Measurements from ENCODE around the gene CHD5. TPM values are rescaled to one million over a fixed set of nuclear protein-coding genes. Genes with fewer than 3 reads are reported as not detected.

CHD5 gene
- total RNA-seq, 2 experiments from 2014 or later: 0.27 to 0.45 TPM

DNA sequence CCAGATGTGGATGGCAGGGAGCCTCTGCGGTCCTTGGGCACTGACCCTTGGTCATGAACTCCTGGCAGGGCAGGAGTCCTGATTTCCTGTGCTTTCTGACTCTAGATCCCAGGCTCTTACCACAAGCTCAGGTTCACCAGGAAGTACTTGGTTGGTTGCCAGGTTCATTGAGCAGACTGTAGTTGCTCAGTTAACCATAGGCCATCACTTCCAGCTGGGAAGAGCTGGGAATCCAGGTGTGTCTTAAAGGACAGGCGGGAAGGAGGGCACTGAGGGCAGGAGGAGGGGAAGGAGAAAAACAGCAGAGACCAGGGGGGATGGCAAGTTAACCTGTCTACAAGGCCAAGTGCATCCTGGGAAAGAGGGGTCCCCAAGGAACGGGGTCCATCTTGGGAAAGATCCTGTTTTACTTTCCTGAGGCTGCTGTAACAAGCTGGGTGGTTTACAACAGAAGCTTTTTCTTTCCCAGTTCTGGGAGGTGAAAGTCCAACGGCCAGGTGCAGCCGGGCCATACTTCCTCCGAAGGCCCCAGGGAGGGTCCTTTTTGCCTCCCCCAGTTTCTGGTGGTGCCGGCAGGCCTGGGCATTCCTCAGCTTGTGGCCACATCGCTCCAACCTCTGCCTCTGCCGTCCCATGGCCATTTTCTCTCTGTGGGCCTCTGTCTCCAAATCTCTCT is 122.8 kb downstream of the CHD5 start:
- Mint-ChIP-seq H3K27me3 (ENCODE audit: low read depth) (no peaks in the 10 kb centered on the region), H3K36me3 (ENCODE audit: low read depth) (peaks cover 20% of the 10 kb centered on the region), H3K4me1 (ENCODE audit: low read depth) (peaks cover 12% of the 10 kb centered on the region), H3K27ac (no peak overlapping the region), H3K4me3 (no peak overlapping the region), H3K9me3 (no peaks in the 10 kb centered on the region)
- intact Hi-C loops (cut with micrococcal nuclease): no loop called here
- DNase-seq: no peak
- CTCF ChIA-PET: interaction anchor here (0.5 to 1.5 kb wide), 2 partner anchors 51 to 149 kb away, joined by 3 to 4 read pairs; no protein-coding TSS in a partner anchor

DNA sequence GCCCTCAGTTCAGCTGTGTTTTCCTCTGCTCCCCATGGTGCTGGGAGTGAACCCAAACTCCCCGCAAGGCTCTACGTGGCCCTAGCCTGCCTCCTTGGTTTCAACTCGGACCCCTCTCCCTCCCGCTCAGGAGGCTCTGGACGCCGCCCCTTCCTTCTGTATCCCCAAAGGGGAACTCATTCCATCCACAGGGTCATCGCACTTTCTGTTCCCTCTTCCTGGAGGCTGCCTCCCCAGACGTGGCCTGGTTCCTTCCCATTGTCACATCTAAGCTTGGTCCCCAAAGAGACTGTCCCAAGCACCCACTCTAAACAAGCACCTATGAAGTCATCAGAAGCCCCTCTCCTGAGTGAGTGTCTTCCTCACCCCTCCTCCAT is 123.6 kb downstream of the CHD5 start:
- peaks cover 21% of the 10 kb centered on the region for H3K36me3 Mint-ChIP-seq (ENCODE audit: low read depth)
- no peaks in the 10 kb centered on the region for H3K27me3 Mint-ChIP-seq (ENCODE audit: low read depth)
- no peak overlapping the region for H3K4me3 Mint-ChIP-seq
- intact Hi-C loops (cut with micrococcal nuclease): no loop called here
- peaks cover 12% of the 10 kb centered on the region for H3K4me1 Mint-ChIP-seq (ENCODE audit: low read depth)
- CTCF ChIA-PET: interaction anchor here (1.5 kb wide), 1 partner anchor 52 kb away, joined by 3 read pairs; no protein-coding TSS in a partner anchor
- H3K27ac Mint-ChIP-seq: no peak overlapping the region
- DNase-seq: no peak
- H3K9me3 Mint-ChIP-seq: no peaks in the 10 kb centered on the region

DNA sequence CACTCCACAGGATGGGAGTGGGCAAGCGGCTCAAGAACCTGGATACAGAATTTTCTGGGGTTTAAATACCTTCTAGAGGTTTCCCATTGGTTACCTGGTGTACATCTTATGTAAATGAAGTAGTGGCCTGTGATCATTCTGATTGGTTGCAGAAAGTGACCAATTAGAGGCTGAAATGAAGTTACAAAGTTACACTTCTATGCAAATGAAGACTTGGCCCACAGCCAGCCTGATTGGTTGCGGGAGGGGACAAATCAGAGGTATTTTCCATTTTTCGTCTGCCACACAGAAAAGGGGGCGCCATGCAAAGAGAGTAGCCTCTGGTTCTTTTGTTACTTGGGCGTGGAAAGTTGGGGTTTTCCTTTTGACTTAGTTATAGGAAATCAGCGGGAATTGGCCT is 125.5 kb downstream of the CHD5 start:
- Mint-ChIP-seq H3K36me3 (ENCODE audit: low read depth) (peaks cover 25% of the 10 kb centered on the region), H3K4me1 (ENCODE audit: low read depth) (peaks cover 12% of the 10 kb centered on the region), H3K4me3 (no peak overlapping the region), H3K9me3 (no peaks in the 10 kb centered on the region), H3K27me3 (ENCODE audit: low read depth) (no peaks in the 10 kb centered on the region), H3K27ac (peak overlapping the region; percentile 8)
- DNase-seq: no peak
- intact Hi-C loops (cut with micrococcal nuclease): no loop called here
- CTCF ChIA-PET: no interaction called here

DNA sequence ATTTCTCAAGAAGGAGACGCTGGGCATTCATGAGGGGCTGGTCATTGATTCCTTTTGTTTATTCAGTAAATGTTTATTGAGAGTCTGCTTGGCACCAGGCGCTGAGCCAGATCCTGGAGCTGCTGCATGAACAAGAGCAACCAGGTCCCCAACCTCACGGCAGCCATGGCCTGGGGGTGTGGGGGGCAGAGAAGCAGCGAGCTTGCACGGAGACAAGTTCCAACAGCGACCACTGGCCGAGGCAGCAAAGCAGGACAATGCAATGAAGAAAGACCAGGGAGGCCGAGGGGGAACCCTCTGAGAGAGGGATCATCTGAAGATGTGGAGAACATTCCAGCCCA is 126.9 kb downstream of the CHD5 start:
- Mint-ChIP-seq H3K36me3 (ENCODE audit: low read depth) (peaks cover 23% of the 10 kb centered on the region), H3K27ac (no peak overlapping the region), H3K4me1 (ENCODE audit: low read depth) (peaks cover 12% of the 10 kb centered on the region), H3K27me3 (ENCODE audit: low read depth) (no peaks in the 10 kb centered on the region), H3K9me3 (no peaks in the 10 kb centered on the region), H3K4me3 (no peak overlapping the region)
- CTCF ChIA-PET: interaction anchor here (1.2 kb wide), 1 partner anchor 11 kb away, joined by 3 read pairs; no protein-coding TSS in a partner anchor
- intact Hi-C loops (cut with micrococcal nuclease): loop anchor here (2.0 kb wide), 1 partner anchor 192 kb away; the partner anchor contains the start of gene HES3
- no peak for DNase-seq

DNA sequence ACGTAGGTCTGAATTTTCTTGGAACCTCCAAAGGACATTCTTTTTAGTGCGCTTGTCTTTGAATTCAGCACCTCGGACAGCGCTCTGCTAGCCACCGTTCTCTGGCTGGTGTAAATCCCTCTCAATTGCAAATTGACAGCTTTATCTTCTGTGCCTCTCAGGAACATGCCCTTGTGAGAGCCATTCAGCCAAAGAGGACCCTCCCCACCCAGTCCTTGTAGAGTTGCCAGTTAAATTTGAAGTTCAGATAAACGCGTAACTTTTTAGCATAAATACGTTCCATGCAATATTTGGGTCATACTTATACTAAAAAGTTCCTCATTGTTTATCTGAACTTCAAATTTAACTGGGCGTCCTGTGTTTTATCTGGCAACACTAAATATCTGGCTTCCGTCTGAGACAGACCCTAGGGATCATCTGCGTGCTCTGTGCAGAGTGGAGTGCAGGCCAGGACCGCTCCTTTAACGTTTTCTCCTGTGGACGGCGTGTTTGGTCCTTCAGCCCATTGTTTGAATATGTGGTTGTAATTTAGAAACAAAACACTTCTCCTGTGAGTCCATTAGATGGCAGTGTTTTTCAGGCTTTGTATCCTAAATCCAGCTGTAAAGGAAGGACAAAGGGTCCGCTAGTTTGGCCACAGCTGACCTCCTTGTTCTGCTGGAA is 127.4 kb downstream of the CHD5 start:
- DNase-seq: peak; percentile 67
- peaks cover 26% of the 10 kb centered on the region for H3K36me3 Mint-ChIP-seq (ENCODE audit: low read depth)
- no peaks in the 10 kb centered on the region for H3K9me3 Mint-ChIP-seq
- H3K27ac Mint-ChIP-seq: no peak overlapping the region
- H3K27me3 Mint-ChIP-seq (ENCODE audit: low read depth): no peaks in the 10 kb centered on the region
- CTCF ChIA-PET: interaction anchor here (1.2 kb wide), 1 partner anchor 11 kb away, joined by 3 read pairs; no protein-coding TSS in a partner anchor
- no peak overlapping the region for H3K4me3 Mint-ChIP-seq
- intact Hi-C loops (cut with micrococcal nuclease): loop anchor here (2.0 kb wide), 1 partner anchor 192 kb away; the partner anchor contains the start of gene HES3
- H3K4me1 Mint-ChIP-seq (ENCODE audit: low read depth): peaks cover 12% of the 10 kb centered on the region

Other genes starting within 250 kb of the CHD5 start
- gene NPHP4, start 187.9 kb downstream of the CHD5 start, total RNA-seq: 10 to 100 TPM; 10.7 to 11.2 TPM
- gene KCNAB2, start 134.4 kb downstream of the CHD5 start, total RNA-seq: 100 to 1,000 TPM; 164 to 166 TPM
- 100 to 1,000 TPM; 507 to 553 TPM for gene RPL22, start 19.3 kb upstream of the CHD5 start, total RNA-seq
- gene RNF207, start 25.8 kb upstream of the CHD5 start, total RNA-seq: 1 to 10 TPM; 3.2 to 4.1 TPM
- 10 to 100 TPM; 31.3 to 33.2 TPM for gene ICMT, start 55.6 kb upstream of the CHD5 start, total RNA-seq
- not detected for gene HES3, start 63.9 kb upstream of the CHD5 start, total RNA-seq
- under 1 TPM; 0.07 TPM for gene GPR153, start 80.8 kb upstream of the CHD5 start, total RNA-seq
- gene ACOT7, start 213.4 kb upstream of the CHD5 start, total RNA-seq: 10 to 100 TPM; 74.2 to 77.6 TPM
- gene HES2, start 239.6 kb upstream of the CHD5 start, total RNA-seq: under 1 TPM; 0.14 to 0.74 TPM
- gene ESPN, start 244.5 kb upstream of the CHD5 start, total RNA-seq: under 1 TPM; 0.50 to 0.79 TPM

Data from activated naive CD4-positive, alpha-beta T cell treated with anti-CD3 and anti-CD28 coated beads for 36 hours (primary cell).